Measurements from ENCODE around the gene KCNG2.

GRCh38 chr18:79863161-79864005 is 65.6 kb downstream of the KCNG2 start:
- TF ChIP-seq EZH2 (IDR thresholded peaks at IDR 0.05; ENCODE audit: borderline replicate concordance, low read length) = no peak
- no peak for TF ChIP-seq CTCF (IDR thresholded peaks at IDR 0.05; ENCODE audit: low read length)
